Hepatocyte (in vitro differentiated cells): ENCODE measurements around the gene LSS.

Source experiments
- CTCF ChIP-seq: fragments of 200-600 bp; sonication (generic); IDR thresholded peaks from 2 replicates; pipeline ENCODE4 v1.5.1; 2016; ENCODE audit warnings: antibody characterized with exemption, mild to moderate bottlenecking; ENCODE audit not compliant: poor library complexity
- EZH2 ChIP-seq: fragments of 200-600 bp; sonication (generic); IDR thresholded peaks from 2 replicates; pipeline ENCODE4 v1.6.1; 2016; ENCODE audit warnings: antibody characterized with exemption, mild to moderate bottlenecking, borderline replicate concordance
- EZH2phosphoT487 ChIP-seq: fragments of 200-600 bp; sonication (generic); IDR thresholded peaks from one replicate; pipeline ENCODE4 v1.6.1; 2018; ENCODE audit warnings: antibody characterized with exemption, mild to moderate bottlenecking, low read depth, moderate library complexity; ENCODE audit not compliant: unreplicated experiment, severe bottlenecking

GRCh38 chr21:46212721-46213484 is 15.7 kb downstream of the LSS start:
- TF ChIP-seq CTCF (no peak), EZH2 (no peak), EZH2phosphoT487 (no peak)
